GM15510 (cell line): ENCODE measurements around the gene TTLL13.

Experiments
- POLR2A ChIP-seq: IDR thresholded peaks from 3 replicates; pipeline ENCODE4 v1.6.1; 2011; ENCODE audit warnings: borderline replicate concordance; ENCODE audit not compliant: insufficient read length; ENCODE audit errors: extremely low read depth

TTLL13 gene

DNA sequence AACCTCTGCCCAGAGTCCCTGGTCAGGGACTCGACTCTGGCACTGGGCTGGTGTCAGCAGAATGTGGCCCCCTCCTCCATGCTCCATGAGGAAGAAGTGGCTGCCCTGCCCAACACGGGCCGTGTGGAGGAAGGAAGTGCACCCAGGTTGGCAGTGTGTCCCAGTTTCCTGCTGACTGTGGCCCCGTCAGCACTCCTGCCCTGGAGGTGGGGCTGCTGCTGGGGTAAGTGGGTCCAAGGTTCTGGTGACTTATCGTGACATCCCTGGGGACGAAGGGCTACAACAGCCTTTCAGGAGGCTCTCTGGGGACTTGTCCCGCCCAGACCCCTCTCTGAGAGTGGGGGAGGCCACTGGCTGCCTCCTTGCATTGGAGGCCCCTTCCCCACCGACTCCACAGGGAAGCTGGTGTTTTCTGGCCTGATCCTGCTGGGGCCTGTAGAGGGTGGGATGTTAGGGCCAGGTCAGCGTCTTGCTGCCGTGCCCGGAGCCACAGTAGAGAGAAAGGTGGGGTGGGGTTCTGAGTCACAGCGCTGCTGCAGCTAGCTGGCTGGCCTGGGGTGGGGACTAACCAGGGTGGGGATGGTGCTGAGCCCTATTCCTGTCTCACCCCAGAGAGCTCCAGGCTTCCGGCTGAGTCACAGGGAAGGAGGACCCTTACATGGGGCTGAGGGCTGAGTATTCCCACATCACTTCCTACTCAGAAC, 37.8 kb upstream of the TTLL13 start:
- no peak for TF ChIP-seq POLR2A

- TF ChIP-seq POLR2A = no peak
Measured at GRCh38 chr15:90212221-90213098, 36.9 kb upstream of the TTLL13 start.

DNA sequence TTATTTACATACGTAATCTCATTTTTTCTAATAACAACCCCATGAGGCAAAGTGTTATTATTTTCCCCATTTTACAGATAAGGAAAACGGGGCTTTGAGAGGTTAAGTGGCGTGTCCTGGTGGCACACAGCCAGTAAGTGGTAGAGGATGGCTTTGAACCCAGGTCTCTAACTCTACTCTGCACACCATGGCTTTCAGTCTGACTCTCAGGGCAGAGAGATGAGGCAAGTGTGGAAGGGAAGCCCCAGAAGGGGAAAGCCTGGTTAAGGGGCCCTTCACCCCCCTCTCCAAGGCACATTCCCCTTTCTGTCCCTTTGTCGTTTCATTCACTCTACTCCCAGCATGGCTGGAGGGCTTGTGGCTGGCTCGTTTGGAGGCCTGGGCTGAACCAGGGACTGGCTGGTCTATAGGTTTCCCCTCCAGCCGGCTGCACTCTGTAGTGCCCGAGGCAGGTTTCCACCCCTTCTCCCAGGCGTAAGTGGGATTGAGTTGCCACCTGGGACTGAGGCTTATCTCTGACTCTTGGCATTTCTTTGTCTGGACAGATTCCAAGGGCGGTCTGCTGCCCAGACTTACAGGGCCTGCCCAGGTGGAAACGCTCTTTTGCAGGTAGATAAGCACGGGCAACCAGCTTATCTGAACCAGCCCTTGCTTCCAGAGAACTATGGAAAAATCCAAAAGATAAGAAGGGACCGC, 36.1 kb upstream of the TTLL13 start:
- TF ChIP-seq POLR2A = no peak

DNA sequence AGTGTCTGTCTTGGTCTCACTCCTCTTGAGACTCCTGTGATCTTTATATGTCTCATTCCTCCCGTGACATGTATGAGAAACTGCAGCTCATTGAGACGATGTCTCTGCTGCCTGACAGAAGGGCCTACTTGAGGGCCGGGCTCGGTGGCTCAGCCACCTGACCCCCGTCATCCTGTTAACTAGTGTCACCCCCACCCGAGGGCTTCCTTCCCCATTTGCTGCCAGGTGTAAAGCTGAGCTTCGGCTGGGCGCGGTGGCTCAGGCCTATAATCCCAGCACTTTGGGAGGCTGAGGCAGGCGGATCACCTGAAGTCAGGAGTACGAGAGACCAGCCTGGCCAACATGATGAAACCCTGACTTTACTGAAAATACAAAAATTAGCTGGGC, 35.5 kb upstream of the TTLL13 start:
- TF ChIP-seq POLR2A = no peak

DNA sequence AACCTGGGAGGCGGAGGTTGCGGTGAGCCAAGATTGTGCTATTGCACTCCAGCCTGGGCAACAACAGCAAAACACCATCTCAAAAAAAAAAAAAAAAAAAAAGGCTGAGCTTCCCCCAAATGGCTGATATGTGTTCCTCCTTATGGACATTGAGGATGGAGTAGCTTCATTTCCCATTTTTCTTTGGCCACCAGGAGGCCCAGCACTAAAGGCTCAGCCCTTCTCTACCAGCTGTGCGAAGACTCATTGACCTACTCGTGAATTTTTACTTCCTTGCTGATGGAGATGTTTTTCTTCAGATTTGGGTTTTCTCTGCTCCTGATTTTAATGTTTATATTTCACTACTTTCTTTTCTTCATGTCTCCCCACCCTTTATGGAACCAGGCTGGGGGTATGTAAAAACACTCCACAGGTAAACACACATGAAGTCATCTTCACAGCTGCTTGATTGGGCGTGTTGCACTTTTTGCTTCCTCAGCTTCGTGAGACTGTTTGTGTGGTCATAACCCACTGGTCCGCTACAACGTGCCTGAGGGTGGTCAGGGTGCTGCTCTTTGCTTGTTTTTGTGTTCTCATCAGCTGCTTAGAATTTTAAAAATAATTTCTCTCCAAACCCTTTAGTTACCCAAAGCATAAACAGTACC, 34.7 kb upstream of the TTLL13 start:
- TF ChIP-seq POLR2A = no peak

DNA sequence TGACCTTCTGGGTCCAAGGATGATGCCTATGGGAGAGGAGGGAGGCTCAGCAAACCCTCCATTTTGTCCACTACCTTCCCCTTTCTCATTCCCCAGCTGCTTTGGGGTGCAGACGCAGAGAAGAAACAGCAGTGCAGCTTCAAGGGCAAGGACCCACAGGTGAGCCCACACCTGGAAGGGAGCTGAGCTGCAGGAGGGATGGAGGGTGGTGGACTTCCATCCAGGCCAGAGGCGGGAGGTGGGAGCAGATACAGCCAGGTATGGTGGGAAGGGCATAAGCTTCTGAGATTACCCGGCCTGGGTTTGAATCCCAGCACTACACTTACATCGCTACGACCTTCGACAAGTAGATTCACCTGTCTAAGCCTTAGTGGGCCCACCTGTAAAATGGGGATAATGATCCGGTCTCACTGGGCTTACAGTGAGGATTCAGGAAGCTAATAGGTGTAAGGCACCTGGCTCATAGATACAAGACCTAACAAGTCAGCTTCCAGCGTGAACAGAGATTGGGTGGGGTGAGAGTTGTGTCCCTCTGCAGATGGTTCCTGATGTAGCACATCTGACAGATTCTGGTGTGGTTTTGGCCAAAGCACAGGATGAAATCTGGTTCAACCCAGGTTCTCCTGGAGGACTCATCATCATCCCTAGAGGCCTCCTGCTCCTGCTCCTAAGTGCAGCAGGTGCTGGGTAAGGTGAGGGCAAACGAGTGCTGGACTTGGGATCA, 31.5 kb upstream of the TTLL13 start:
- no peak for TF ChIP-seq POLR2A

- no peak for TF ChIP-seq POLR2A
Measured at GRCh38 chr15:90219421-90220141, 29.8 kb upstream of the TTLL13 start.

- TF ChIP-seq POLR2A = no peak
Measured at GRCh38 chr15:90221246-90221900, 28.0 kb upstream of the TTLL13 start.

DNA sequence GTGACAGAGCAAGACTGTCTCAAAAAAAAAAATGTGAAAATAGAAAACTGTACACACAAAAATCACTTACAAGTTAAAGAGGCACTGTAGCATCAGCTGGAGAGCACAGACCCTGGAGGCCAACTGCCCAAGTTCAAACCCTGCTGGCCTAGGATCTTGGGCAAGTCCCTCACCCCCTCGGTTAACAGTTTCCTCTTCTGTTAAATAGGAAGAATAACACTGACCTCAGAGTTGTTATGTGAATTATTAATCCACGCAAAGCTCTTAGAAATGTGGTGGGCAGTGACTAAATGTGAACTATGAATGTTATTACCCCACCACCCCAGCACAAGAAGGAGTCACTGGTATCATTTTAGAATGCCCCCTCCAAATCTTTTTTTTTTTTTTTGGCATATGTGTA, 26.8 kb upstream of the TTLL13 start:
- TF ChIP-seq POLR2A = no peak

GRCh38 chr15:90223441-90224165, 25.8 kb upstream of the TTLL13 start:
- no peak for TF ChIP-seq POLR2A

DNA sequence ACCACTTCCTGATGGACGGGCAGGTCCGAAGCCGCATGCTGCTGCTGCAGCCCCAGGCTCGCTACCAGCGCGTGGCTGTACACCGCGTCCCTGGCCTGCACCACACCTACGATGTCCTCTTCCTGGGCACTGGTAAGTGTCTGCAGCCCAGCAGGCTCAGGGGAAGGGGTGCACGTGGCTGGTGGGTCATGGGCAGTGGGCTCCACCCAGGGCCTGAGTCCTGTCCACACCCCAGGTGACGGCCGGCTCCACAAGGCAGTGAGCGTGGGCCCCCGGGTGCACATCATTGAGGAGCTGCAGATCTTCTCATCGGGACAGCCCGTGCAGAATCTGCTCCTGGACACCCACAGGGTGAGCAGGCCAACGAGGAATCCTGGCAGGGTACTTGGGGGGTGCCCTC, 24.3 kb upstream of the TTLL13 start:
- TF ChIP-seq POLR2A = no peak

DNA sequence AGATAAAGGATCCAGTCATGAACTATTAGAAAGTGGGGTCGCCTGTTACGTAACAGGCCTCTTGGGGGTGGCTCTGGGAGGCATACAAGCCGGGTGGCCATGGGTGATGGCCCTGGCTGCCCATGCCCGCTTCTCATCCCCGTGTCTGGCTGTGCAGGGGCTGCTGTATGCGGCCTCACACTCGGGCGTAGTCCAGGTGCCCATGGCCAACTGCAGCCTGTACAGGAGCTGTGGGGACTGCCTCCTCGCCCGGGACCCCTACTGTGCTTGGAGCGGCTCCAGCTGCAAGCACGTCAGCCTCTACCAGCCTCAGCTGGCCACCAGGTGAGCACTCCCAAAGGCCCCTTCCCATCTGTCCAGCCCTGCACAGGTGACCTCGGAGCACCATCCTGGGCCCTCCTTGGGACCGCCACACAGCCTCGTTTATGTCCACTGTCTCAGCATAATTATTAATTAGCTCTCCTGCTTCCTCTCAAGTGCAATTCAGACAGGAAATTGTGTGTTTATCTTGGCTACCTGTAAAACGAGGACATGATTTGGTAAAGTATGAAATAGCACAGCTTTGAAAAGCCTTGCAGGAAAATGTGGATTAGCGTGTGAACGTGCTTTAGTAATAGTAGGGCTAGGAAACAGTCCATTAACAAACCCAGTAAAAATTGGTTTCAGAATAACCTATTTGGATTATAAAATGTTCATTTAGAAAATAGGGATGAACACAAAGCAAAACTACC, 23.7 kb upstream of the TTLL13 start:
- no peak for TF ChIP-seq POLR2A

GRCh38 chr15:90227336-90227735, 22.0 kb upstream of the TTLL13 start:
- no peak for TF ChIP-seq POLR2A
